ENCODE results near the gene PARD3.
"Not testable (repeated sequence)": the region's sequence is repeated elsewhere in the genome, so short reads cannot be mapped to it uniquely, and the experiment has no call there.

Gene PARD3

DNA sequence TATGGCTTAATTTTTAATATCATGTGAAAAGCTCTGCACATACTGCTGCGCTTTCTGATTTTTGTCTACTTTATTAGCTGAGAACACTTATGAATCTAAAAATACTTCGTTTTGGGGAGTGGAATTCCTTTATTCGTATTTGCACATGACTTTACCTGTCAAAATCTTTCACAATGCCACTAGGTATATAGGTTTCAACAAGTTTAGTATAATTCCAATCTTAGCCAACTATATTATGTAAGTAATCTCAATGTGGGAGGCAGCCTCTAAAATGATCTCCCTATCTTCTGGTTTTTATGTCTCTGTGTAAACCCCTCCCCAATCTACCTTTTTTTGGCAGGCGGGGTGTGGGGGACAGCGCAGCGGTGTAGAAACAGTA, 55.3 kb downstream of the PARD3 start:
- DNase-seq (ENCODE audit: low spot score) = no peak
- POLR2A ChIA-PET (ENCODE audit: low non-redundant PET) = no interaction called here
- CTCF ChIA-PET = interaction anchor here (0.6 kb wide), 1 partner anchor 1797 kb away, joined by 4 read pairs; no protein-coding TSS in a partner anchor
- TF ChIP-seq, protein P1, sequence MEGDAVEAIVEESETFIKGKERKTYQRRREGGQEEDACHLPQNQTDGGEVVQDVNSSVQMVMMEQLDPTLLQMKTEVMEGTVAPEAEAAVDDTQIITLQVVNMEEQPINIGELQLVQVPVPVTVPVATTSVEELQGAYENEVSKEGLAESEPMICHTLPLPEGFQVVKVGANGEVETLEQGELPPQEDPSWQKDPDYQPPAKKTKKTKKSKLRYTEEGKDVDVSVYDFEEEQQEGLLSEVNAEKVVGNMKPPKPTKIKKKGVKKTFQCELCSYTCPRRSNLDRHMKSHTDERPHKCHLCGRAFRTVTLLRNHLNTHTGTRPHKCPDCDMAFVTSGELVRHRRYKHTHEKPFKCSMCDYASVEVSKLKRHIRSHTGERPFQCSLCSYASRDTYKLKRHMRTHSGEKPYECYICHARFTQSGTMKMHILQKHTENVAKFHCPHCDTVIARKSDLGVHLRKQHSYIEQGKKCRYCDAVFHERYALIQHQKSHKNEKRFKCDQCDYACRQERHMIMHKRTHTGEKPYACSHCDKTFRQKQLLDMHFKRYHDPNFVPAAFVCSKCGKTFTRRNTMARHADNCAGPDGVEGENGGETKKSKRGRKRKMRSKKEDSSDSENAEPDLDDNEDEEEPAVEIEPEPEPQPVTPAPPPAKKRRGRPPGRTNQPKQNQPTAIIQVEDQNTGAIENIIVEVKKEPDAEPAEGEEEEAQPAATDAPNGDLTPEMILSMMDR (conservative IDR thresholded peaks at IDR 0.05; ENCODE audit: low read depth) = no peak
- peak overlapping the region; percentile 71 for H3K27ac ChIP-seq

DNA sequence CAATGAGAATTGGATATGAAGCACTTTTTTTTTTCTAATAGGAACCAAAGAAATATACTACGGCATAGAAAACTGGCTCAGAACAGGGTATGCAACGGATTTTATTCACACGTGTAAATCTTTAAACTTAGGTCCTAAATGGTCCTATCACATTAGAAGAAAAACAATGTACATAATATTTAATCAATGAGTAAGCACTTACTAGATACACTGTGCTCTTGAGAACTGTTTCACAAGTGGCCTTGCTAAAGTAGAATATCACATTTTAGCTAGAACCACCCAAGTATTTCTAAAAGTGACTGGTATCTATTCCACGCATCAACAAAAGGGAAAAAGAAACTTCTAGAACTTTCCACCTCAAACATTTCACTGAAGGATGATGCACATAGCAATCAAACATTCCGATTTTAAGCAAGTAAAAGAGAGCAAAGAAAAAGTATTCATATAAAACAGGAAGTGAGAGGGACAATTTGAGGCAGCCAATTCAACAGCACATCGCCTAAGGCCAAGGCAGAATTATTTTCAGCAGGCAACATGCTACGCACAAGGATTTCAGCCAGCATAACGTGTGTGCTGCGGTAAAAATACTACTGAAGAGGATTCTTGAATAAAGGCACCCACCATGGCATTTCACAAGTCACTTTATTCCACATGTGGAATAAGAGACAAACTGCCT, 55.8 kb downstream of the PARD3 start:
- no peak for DNase-seq (ENCODE audit: low spot score)
- ChIA-PET POLR2A (ENCODE audit: low non-redundant PET) (no interaction called here), CTCF (interaction anchor here (0.6 kb wide), 2 partner anchors 14 to 1798 kb away, joined by 3 to 4 read pairs; no protein-coding TSS in a partner anchor)
- TF ChIP-seq, protein P1 (conservative IDR thresholded peaks at IDR 0.05; ENCODE audit: low read depth) = no peak
- H3K27ac ChIP-seq = no peak overlapping the region

DNA sequence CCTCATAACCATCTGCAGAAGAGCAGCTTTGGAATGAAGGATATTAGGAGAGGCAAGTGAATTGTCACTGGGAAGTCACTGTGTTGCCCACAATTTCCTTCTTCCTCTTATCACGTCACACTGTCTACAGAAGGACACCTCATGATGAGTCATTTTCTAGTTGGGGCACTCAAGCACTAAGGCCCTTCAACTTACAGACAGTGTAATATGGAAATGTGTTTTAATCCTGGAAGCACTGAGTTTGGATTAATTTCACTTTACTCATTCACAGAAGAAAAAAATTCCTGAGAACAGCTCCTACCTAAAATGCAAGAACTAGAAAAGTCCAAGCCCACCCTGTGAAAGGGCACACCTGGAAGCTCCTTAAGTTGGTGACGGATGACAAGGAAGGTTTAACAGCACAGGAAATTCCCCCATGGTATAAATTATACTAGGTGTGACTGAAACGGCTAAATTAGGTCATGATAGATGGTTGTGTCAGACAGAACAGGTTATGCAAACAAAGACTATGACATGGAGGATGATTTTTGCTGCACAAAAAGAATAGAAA, 56.6 kb downstream of the PARD3 start:
- DNase-seq (ENCODE audit: low spot score) = peak; percentile 69
- TF ChIP-seq, protein P1 (conservative IDR thresholded peaks at IDR 0.05; ENCODE audit: low read depth) = no peak
- ChIA-PET CTCF (interaction anchor here (0.6 kb wide), 1 partner anchor 14 kb away, joined by 3 read pairs; no protein-coding TSS in a partner anchor), POLR2A (ENCODE audit: low non-redundant PET) (no interaction called here)
- no peak overlapping the region for H3K27ac ChIP-seq

DNA sequence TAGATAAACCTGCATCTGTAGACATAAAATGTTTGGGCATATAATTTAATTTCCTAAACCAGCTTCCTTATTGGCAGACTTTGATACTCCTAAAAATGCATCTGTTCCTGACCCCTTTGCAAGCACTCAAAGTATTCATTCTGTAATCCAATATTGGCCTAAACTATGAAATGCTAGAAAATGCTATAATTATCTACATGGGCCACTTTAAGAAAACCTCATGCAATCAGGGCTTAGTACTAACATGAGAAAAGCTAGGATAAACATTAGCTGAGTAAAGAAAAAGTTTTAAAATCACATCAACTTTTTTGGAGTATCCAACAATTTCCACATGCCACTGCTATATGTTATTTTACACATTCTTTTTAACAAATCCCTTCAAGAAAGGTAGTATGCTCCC, 57.2 kb downstream of the PARD3 start:
- H3K27ac ChIP-seq = no peak overlapping the region

DNA sequence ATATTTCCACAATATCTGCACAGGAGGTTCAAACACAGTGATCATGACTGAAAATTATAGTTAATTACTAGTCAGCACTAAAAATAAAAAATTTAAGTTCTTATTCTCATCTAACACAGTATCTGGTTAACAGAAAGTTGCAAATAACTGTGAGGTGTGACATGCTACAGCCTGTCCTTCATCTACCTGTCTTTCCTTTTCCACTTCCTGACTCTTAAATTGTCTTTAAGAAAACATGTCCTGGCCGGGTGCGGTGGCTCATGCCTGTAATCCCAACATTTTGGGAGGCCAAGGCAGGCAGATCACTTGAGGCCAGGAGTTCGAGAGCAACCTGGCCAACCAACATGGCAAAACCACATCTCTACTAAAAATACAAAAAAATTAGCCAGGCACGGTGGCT, 57.9 kb downstream of the PARD3 start:
- POLR2A ChIA-PET (ENCODE audit: low non-redundant PET); DNase-seq (ENCODE audit: low spot score); CTCF ChIA-PET: not testable (repeated sequence)
- H3K27ac ChIP-seq = peak overlapping the region; percentile 74

More for the DNA sequence above, 57.2 kb downstream of the PARD3 start:
- DNase-seq (ENCODE audit: low spot score) = no peak
- POLR2A ChIA-PET (ENCODE audit: low non-redundant PET) = no interaction called here
- TF ChIP-seq, protein P1 (conservative IDR thresholded peaks at IDR 0.05; ENCODE audit: low read depth) = no peak
- CTCF ChIA-PET = no interaction called here

DNA sequence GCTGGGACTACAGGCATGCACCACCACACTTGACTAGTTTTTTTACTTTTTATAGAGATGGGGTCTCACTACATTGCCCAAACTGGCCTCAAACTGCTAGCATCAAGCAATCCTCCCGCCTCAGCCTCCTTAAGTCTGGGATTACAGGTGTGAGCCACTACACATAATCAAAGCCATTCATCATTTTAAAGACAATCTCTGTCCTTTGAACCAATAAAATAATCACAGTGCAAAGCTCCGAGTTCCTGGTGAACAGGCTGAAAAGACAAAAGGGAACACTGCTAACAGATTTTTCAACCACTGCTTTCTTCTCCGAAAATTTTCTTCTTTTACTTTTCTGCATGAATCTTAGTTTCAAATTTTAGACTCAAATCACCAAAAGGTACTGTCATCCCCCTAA, 58.5 kb downstream of the PARD3 start:
- H3K27ac ChIP-seq = no peak overlapping the region
- no peak for DNase-seq (ENCODE audit: low spot score)
- POLR2A ChIA-PET (ENCODE audit: low non-redundant PET) = no interaction called here
- CTCF ChIA-PET = no interaction called here
- TF ChIP-seq, protein P1 (conservative IDR thresholded peaks at IDR 0.05; ENCODE audit: low read depth) = no peak

Data from RWPE1 (cell line).